Stimulated activated CD8-positive, alpha-beta memory T cell treated with anti-CD3 and anti-CD28 coated beads, Interleukin-4, amount 100 ng/mL, for 4 hours (primary cell): Measurements from ENCODE around the gene BRCA2.

Experiments
- DNase-seq, 2 donors: peaks; one replicate each; pipeline ENCODE4 v3.0.0-alpha.2; 2020; ENCODE audit warnings: low read depth in 2 of 2, low spot score in 1 of 2

BRCA2 gene

GRCh38 chr13:32384702-32385101 is 69.4 kb downstream of the BRCA2 start:
- DNase-seq, result no peak

- no peak for DNase-seq
Measured at GRCh38 chr13:32385410-32385809, 70.1 kb downstream of the BRCA2 start.

- DNase-seq, result no peak
Measured at GRCh38 chr13:32390048-32390447, 74.7 kb downstream of the BRCA2 start.

DNA sequence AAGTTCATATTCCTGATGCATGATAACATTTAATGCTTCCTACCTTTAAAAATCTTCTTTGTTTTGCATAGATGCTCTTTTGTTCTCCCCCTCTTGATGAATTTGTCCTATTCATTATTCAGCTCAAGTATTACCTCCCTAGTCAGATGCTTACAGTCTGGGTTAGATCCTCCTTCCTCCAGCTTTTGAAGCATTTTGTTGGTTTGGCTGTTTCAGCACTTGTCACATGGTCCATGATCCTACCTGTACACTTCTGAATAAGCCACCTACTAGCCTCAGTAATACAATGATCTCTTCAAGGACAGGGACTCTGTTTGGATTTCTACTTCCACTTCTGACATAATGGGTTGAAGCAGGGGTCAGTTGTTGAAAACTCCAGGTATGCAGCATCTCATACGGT is 75.2 kb downstream of the BRCA2 start:
- DNase-seq, result no peak

DNA sequence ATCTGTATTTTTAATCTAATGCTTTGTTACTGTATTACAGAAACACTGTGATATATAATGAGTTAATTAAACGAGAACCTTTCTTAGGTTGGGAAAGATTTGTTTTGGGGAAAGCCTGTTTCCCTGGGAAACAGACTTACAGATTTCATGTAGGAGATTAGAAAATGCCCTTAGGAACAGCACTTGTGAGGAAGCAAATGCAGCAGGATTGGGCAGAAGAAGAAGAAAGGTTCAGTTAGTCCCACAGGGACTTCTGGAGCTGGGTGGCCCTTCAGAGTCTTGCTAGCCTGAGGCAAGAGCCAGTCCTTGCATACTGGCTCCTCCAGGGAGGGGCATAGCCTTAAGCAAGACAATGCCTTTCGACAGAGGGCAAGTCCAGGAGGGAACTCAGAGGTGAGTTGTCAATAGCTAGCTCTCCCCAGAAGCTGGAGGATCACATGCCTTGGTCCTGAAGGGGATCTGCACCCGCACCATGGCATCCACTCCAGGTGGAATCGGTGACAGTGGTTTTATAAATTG is 75.9 kb downstream of the BRCA2 start:
- no peak for DNase-seq

GRCh38 chr13:32403108-32403507 is 87.8 kb downstream of the BRCA2 start:
- no peak for DNase-seq

- DNase-seq, result no peak
Measured at GRCh38 chr13:32407854-32408253, 92.5 kb downstream of the BRCA2 start.

DNA sequence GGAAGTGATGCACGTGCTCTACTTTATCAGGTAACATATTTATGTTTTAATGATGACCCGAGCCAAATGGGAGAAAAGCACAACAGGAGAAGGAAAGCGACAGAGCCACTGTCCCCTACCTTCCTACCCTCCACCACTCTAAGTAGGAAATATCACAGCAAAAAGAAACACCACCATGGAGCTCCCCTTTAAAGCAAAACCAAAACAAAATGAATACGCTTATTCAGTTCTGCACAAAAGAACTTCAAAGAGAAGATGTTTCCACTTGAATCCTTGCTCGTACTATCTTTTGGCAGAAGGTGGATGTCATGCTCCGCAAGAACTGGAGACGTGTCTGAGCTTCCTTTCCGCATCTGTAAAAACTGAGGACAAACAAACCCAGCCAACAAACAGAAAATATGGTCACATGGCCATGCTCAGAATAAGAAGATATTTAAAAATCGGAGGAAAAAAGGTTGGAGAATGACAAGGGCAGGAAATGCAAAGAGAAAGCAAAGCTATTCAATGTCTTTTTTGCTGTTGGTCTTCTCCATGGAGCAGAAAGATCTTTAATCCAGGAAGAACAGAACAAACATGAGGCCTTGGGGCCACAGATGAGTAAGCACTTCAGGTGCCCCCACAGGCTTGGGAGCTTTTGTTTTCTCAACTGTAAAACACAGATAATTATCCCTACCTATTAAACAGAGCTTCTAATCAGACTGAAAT is 93.1 kb downstream of the BRCA2 start:
- DNase-seq, result no peak

- DNase-seq, result no peak
Measured at GRCh38 chr13:32409001-32409313, 93.6 kb downstream of the BRCA2 start.

GRCh38 chr13:32409561-32410421 is 94.5 kb downstream of the BRCA2 start:
- no peak for DNase-seq

DNA sequence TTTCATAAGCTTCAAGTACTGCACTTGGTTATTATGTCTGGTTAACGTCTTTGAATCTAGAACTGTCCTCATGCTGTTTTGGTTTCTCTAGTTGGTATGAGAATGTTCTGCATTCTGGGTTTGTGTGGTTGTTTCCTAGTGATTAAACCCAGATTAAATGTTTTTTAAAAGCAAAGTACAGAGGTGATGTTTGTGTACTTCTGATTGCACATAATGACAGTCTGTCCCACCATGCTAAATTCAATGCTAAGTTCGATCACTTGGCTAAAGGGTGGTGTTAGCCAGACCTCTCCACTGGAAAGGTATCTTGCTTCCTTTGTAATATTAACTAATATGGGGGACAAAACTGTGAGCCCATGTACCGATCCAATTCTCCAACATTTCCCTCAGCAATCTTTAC is 98.0 kb downstream of the BRCA2 start:
- no peak for DNase-seq

DNA sequence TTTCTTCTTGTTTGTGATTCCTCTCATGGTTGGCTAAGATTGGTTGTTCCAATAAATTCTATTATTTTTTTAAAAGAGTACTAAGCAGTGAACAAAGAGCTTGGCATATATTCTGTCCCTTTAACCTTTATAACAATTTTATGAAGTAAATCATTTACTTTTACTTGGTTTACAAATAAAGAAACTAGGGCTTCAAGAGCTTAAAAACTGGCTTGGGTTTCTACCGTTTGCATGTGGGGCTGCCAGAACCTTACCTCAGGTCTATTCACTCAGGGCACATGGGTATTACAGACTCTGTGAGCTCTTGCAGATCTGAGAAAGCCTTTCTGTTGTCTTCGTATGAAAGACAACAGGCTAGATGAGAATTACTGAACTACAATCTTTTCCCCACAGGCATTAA is 99.3 kb downstream of the BRCA2 start:
- no peak for DNase-seq

DNA sequence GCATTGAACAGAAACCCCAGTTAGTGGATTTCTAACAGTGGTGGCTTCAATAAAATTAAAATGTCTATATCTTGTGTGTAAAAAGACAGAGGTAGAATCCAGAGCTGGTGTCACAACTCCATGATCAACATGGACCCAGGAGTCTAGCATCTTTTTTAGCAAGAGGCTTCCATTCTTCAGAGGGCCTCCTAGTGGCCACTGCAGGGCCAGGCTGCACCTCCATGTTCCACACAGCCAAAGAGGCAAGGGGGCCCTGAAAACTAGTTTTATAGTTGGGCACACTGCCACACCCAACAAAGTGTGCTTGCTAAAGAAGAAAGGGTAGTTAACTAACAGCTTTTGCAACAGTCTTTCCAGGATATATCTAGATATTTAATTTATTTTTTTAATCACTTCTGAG is 99.7 kb downstream of the BRCA2 start:
- DNase-seq, result no peak

- no peak for DNase-seq
Measured at GRCh38 chr13:32417995-32418394, 102.7 kb downstream of the BRCA2 start.

DNA sequence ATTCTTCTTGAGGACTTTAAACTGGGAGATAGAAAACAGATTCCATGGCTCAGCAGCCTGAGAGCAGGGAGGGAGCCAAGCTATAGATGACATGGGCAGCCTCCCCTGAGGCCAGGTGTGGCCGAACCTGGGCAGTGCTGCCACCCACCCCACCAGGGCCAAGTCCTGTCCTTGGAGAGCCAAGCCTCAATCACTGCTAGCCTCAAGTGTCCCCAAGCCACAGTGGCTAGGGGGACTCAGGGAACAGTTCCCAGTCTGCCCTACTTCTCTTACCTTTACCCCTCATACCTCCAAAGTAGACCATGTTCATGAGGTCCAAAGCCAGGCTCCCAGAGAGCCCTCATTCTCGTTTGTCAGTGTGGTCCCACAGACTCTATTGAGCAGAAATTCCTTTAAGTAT is 104.6 kb downstream of the BRCA2 start:
- DNase-seq, result no peak

DNA sequence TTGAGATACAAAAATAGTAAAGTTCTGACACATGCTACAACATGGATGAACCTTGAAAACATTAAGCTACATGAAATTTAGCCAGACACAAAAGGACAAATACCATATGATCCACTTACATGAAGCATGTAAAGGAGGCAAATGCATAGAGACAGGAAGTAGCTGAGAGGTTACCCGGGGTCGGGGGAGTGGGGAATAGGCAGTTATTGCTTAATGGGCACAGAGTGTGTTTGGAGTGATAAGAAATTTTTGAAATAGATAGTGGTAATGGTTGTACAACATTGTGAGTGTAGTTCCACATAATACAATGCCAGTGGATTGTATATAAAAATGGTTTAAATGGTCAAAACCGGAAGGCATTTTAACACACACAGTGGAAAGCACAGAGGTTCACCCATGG is 108.3 kb downstream of the BRCA2 start:
- DNase-seq, result no peak

- DNase-seq, result no peak
Measured at GRCh38 chr13:32425158-32425557, 109.8 kb downstream of the BRCA2 start.

DNA sequence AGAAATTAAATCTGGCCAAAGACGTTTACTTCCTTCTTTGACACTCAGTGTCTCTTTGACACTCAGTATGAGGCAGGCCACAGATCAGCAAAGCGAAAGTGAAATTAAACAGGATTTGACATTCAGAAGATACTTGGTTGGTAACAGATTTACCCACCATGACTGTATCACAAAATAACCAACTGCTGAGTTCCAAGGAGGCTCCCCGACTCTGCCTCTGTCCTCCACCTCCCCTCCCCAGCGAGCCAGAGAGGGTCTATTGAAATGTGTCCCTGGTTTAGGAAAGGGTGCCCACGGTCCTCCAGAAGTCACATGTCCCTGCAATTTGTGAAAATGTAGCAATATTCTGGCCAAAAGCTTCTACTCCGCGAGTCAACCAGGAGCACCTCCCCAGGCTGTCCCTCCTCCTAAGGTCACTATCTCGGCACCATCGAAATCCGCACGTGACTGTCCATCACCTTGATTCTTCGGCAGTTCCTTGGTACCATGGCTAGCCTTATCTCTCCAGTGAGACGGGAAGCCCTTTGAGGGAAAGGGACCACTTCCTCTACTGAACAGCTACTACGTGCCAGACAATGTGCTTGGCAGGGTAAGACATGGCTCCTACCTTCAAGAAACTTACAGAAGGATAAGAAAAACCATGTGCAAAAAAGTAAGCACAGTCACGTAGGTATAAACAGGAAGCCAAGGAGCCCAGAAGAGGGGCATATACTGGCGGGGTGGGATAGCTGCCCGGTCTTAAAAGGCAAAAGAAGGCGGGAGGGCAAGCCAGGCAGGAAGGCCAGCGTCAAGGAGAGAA is 111.1 kb downstream of the BRCA2 start:
- DNase-seq, result no peak

- DNase-seq, result peak in 1 of 2 donors; percentile 32
Measured at GRCh38 chr13:32426990-32427851, 111.9 kb downstream of the BRCA2 start.

DNA sequence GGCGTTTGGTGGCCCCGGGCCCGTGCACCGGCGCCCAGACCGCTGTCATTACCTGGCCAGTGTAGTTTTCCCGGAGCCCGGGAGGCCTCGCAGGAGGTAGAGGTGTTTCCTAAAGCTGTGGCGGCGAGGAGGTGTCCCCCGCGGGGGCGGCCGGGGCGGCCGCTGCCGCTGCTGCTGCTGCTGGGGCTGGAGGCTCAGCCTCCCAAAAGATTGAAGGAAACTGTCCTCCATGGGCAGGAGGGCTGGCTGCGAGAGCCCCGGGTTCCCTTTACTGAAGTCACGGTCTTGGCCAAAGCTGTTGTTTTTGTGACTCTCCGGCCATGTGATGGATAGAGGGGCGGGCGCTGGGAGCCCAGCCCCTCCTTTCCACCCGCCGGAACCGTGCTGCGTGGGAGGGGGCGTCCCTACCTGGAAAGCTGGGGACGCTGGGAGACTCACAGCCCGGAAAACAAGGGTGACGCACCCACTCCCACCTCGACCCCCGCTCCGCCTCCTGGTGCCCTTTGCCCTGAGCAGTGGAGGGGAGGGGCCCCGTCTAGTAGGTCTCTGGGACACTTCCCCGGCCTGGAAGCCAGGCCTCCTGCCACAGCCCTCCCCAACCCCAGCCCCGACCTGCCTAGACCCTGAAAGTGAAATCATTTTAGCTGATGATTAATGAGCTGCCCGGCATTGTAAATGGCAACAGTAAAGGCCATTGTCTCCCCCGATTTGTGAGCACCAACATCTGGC is 112.7 kb downstream of the BRCA2 start, which contains the start of gene N4BP2L1:
Gene N4BP2L1, minus strand, starts transcription at position 279 of the 729 bp plus-strand sequence. Its CDS starts 48 bp downstream, at position 231.
- peak; percentile 72 to 85 for DNase-seq
